Esophagus muscularis mucosa (tissue), 4 donors: ENCODE results near the gene CCDC74A. TPM values are rescaled to one million over a fixed set of nuclear protein-coding genes. Genes with fewer than 3 reads are reported as not detected.
A peak's percentile ranks its signal among the peaks of the same experiment; 100 is the strongest.
"Not testable (repeated sequence)": the region's sequence is repeated elsewhere in the genome, so short reads cannot be mapped to it uniquely, and the experiment has no call there.

Experiments used
- DNase-seq: peaks from one replicate; pipeline ENCODE4 v3.0.0-alpha.2; 2017; ENCODE audit errors: extremely low spot score
- H3K27ac ChIP-seq, 4 donors: fragments of 200-600 bp; sonication (generic); replicated peaks in 1 of 4; 1 replicate in 3 of 4; 2 replicates in 1 of 4; pipeline ENCODE4 v1.5.1; 2016 to 2019; ENCODE audit warnings: mild to moderate bottlenecking in 1 of 4
- H3K27me3 ChIP-seq, 4 donors: fragments of 200-600 bp; sonication (generic); one replicate each; pipeline versions ENCODE4 v1.5.1 to v1.6.0; 2016 to 2019
- H3K36me3 ChIP-seq, 4 donors: fragments of 200-600 bp; sonication (generic); one replicate each; pipeline ENCODE4 v1.5.1; 2016 to 2019
- H3K4me1 ChIP-seq, 4 donors: fragments of 200-600 bp; sonication (generic); one replicate each; pipeline ENCODE4 v1.5.1; 2016 to 2019
- H3K4me3 ChIP-seq, 4 donors: fragments of 200-600 bp; sonication (generic); 1 replicate in 2 of 4; 2 replicates in 2 of 4; pipeline ENCODE4 v1.5.1; 2016 to 2019; ENCODE audit warnings: mild to moderate bottlenecking in 4 of 4, moderate library complexity in 1 of 4
- H3K9me3 ChIP-seq, 4 donors: fragments of 200-600 bp; sonication (generic); 1 replicate in 3 of 4; 2 replicates in 1 of 4; pipeline ENCODE4 v1.5.1; 2016 to 2019
- EP300 ChIP-seq: sonication (generic); formaldehyde crosslinking; IDR thresholded peaks from one replicate; pipeline ENCODE4 v1.6.1; 2017; ENCODE audit warnings: antibody characterized with exemption
- POLR2A ChIP-seq: fragments of 450-650 bp; IDR thresholded peaks from one replicate; pipeline ENCODE4 v1.6.1; 2017; ENCODE audit warnings: antibody characterized with exemption, moderate library complexity, mild to moderate bottlenecking, low read depth
- POLR2AphosphoS5 ChIP-seq, 2 donors: sonication (generic); formaldehyde crosslinking; IDR thresholded peaks; one replicate each; pipeline ENCODE4 v1.6.1; 2017; ENCODE audit warnings: antibody characterized with exemption in 2 of 2
- WGBS: methylation state at CpG from one replicate; pipeline ENCODE4 v1.1.5; 2018; 5-methylcytosine and 5-hydroxymethylcytosine counted together
- intact Hi-C: fragments of 100-400 bp; cut with DNase I; formaldehyde crosslinking; loops from one replicate; pipeline ENCODE4 v1.15.1; 2023
- total RNA-seq, 4 donors: library from RNA; depleted of rRNA; stranded (reverse); fragments of >200 nt; gene quantifications; one replicate each; pipeline versions ENCODE4 v1.1.0 to v1.2.1, GENCODE V29; 2016
- TF ChIP-seq, protein P1 (sequence below), 3 experiments: fragments of 200-600 bp in 2 of 3; fragments of 450-650 bp in 1 of 3; sonication (generic) in 2 of 3; IDR thresholded peaks; one replicate each; pipeline ENCODE4 v1.5.1; 2017 to 2019; ENCODE audit warnings: antibody characterized with exemption in 3 of 3, mild to moderate bottlenecking in 2 of 3, moderate library complexity in 1 of 3

Gene CCDC74A
- total RNA-seq, 4 donors from 2014 or later, result 4.2 to 8.5 (median 7.2) TPM

- Histone ChIP-seq H3K9me3 (no peaks in the 10 kb centered on the region), H3K4me1 (peaks cover 23 to 39% (median 33%) of the 10 kb centered on the region in 4 donors), H3K4me3 (peak overlapping the region; percentile 88 to 93 (median 90)), H3K27me3 (no peaks in the 10 kb centered on the region), H3K36me3 (peaks cover 0 to 11% (median 8%) of the 10 kb centered on the region in 4 donors), H3K27ac (peak overlapping the region; percentile 88 to 92 (median 90))
- DNase-seq, result no peak
- WGBS, result under 1% methylated on average over 30 of the region's 40 CpGs
- TF ChIP-seq, protein P1, sequence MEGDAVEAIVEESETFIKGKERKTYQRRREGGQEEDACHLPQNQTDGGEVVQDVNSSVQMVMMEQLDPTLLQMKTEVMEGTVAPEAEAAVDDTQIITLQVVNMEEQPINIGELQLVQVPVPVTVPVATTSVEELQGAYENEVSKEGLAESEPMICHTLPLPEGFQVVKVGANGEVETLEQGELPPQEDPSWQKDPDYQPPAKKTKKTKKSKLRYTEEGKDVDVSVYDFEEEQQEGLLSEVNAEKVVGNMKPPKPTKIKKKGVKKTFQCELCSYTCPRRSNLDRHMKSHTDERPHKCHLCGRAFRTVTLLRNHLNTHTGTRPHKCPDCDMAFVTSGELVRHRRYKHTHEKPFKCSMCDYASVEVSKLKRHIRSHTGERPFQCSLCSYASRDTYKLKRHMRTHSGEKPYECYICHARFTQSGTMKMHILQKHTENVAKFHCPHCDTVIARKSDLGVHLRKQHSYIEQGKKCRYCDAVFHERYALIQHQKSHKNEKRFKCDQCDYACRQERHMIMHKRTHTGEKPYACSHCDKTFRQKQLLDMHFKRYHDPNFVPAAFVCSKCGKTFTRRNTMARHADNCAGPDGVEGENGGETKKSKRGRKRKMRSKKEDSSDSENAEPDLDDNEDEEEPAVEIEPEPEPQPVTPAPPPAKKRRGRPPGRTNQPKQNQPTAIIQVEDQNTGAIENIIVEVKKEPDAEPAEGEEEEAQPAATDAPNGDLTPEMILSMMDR (IDR thresholded peaks at IDR 0.05), result no peak
- TF ChIP-seq POLR2AphosphoS5 (IDR thresholded peaks at IDR 0.05) (no peak), POLR2A (no peak), EP300 (no peak)
- intact Hi-C loops, result loop anchor here (5.0 to 10.0 kb wide), 2 partner anchors 81 to 181 kb away; no protein-coding TSS in a partner anchor
Measured at GRCh38 chr2:131493199-131493968, 34.3 kb upstream of the CCDC74A start.

GRCh38 chr2:131495506-131495905, 32.2 kb upstream of the CCDC74A start:
- not testable (repeated sequence) for H3K9me3 ChIP-seq, DNase-seq, H3K27me3 ChIP-seq, H3K27ac ChIP-seq, H3K4me3 ChIP-seq
- 100% methylated on average over 1 of the region's 1 CpG for WGBS
- intact Hi-C loops, result loop anchor here (10.0 kb wide), 1 partner anchor 179 kb away; no protein-coding TSS in a partner anchor
- Histone ChIP-seq H3K36me3 (peaks cover 12 to 32% (median 19%) of the 10 kb centered on the region in 4 donors), H3K4me1 (peaks cover 23 to 32% (median 29%) of the 10 kb centered on the region in 4 donors)

- 78% methylated on average over 8 of the region's 8 CpGs for WGBS
- DNase-seq, H3K27ac ChIP-seq, H3K4me3 ChIP-seq, H3K27me3 ChIP-seq, H3K9me3 ChIP-seq: not testable (repeated sequence)
- Histone ChIP-seq H3K4me1 (peaks cover 13 to 21% (median 18%) of the 10 kb centered on the region in 4 donors), H3K36me3 (peaks cover 29 to 62% (median 48%) of the 10 kb centered on the region in 4 donors)
- intact Hi-C loops, result loop anchor here (10.0 kb wide), 1 partner anchor 176 kb away; no protein-coding TSS in a partner anchor
Measured at GRCh38 chr2:131498321-131498973, 29.2 kb upstream of the CCDC74A start.

DNA sequence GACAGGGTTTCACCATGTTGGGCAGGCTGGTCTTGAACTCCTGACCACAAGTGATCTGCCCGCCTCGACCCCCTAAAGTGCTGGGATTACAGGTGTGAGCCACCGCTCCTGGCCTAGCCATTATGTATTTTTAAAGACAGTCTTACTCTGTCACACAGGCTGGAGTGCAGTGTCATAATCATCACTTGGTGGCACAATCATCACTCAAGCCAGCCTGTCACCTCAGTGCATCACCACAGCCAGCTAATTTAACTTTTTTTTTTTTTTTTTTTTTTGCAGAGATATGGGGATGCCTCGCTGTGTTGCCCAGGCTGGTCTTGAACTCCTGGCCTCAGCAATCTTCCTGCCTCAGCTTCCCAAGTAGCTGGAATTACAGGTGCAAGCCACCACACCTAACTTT, 24.1 kb upstream of the CCDC74A start:
- DNase-seq, H3K9me3 ChIP-seq, intact Hi-C loops, H3K4me1 ChIP-seq, H3K4me3 ChIP-seq, H3K27ac ChIP-seq, H3K27me3 ChIP-seq: not testable (repeated sequence)
- WGBS, result 96% methylated on average over 4 of the region's 4 CpGs
- peaks cover 50 to 100% (median 78%) of the 10 kb centered on the region in 4 donors for H3K36me3 ChIP-seq

GRCh38 chr2:131504082-131504750, 23.5 kb upstream of the CCDC74A start:
- DNase-seq, H3K27ac ChIP-seq, intact Hi-C loops, H3K4me3 ChIP-seq, H3K9me3 ChIP-seq, H3K27me3 ChIP-seq, H3K4me1 ChIP-seq: not testable (repeated sequence)
- 89% methylated on average over 5 of the region's 7 CpGs for WGBS
- H3K36me3 ChIP-seq, result peaks cover 49 to 100% (median 83%) of the 10 kb centered on the region in 4 donors

GRCh38 chr2:131509615-131510014, 18.1 kb upstream of the CCDC74A start:
- no peaks in the 10 kb centered on the region for H3K9me3 ChIP-seq
- intact Hi-C loops, result no loop called here
- TF ChIP-seq POLR2A, result no peak
- DNase-seq, result no peak
- H3K36me3 ChIP-seq, result peaks cover 27 to 98% (median 80%) of the 10 kb centered on the region in 4 donors
- H3K27ac ChIP-seq, result no peak overlapping the region
- no peaks in the 10 kb centered on the region for H3K4me1 ChIP-seq
- no peak overlapping the region for H3K4me3 ChIP-seq
- 92% methylated on average over 8 of the region's 9 CpGs for WGBS
- H3K27me3 ChIP-seq, result no peaks in the 10 kb centered on the region

GRCh38 chr2:131511291-131511968, 16.3 kb upstream of the CCDC74A start:
- H3K36me3 ChIP-seq, result peaks cover 19 to 94% (median 69%) of the 10 kb centered on the region in 4 donors
- DNase-seq, H3K4me3 ChIP-seq, H3K27me3 ChIP-seq, intact Hi-C loops, H3K9me3 ChIP-seq, H3K4me1 ChIP-seq, H3K27ac ChIP-seq: not testable (repeated sequence)
- WGBS, result 82% methylated on average over 22 of the region's 22 CpGs

GRCh38 chr2:131511969-131512870, 15.5 kb upstream of the CCDC74A start:
- H3K9me3 ChIP-seq, intact Hi-C loops, H3K27ac ChIP-seq, H3K27me3 ChIP-seq, DNase-seq, H3K4me3 ChIP-seq, H3K4me1 ChIP-seq: not testable (repeated sequence)
- H3K36me3 ChIP-seq, result peaks cover 22 to 94% (median 69%) of the 10 kb centered on the region in 4 donors
- WGBS, result 83% methylated on average over 12 of the region's 17 CpGs

DNA sequence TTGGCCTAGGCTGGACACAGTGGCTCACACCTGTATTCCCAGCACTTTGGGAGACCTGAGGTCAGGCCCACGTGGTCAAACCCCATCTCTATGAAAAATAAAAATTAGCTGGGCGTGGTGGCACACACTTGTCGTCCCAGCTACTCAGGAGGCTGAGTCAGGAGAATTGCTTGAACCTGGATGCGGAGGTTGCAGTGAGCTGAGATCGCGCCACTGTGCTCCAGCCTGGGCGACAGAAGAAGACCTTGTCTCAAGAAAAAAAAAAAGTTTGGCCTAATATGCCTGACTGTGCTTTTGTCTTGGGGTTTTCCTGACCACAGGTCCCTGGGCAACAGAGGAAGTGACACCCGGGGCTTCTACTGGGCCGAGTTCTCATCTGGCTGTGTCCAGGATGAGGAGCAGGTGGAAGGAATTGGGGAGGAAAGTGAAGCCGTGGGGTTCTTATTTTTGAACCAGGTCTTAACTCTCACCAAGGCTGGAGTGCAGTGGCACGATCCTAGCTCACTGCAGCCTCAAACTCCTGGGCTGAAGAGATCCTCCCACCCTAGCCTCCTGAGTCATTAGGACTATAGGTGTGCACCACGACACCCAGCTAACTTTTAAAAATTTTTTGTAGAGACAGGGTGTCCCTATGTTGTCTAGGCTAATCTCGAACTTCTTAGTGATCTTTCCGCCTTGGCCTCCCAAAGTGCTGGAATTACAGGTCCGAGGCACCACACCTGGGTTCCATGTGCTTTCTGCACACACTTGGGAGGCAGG, 13.1 kb upstream of the CCDC74A start:
- not testable (repeated sequence) for DNase-seq

More for the DNA sequence above, 13.1 kb upstream of the CCDC74A start:
- H3K36me3 ChIP-seq, result peaks cover 18 to 94% (median 72%) of the 10 kb centered on the region in 4 donors
- H3K27ac ChIP-seq, H3K4me3 ChIP-seq, H3K9me3 ChIP-seq, H3K4me1 ChIP-seq, H3K27me3 ChIP-seq, intact Hi-C loops: not testable (repeated sequence)
- 70% methylated on average over 14 of the region's 15 CpGs for WGBS
